Panc1 (cell line): ENCODE data around the gene MPPED1. TPM values are rescaled to one million over a fixed set of nuclear protein-coding genes. Genes with fewer than 3 reads are reported as not detected.

Source experiments
- ATAC-seq: fragments of 200-7000 bp; cut with Tn5 transposase; 2 replicates; pipeline ENCODE4 v1.9.1; 2020; ENCODE audit warnings: mild to moderate bottlenecking, moderate library complexity
- BruUV-seq: library from RNA; stranded (reverse); fragments of 400-500 nt; replicated peaks from 2 replicates; lab custom pipeline; 2021; lab: Mats Ljungman, UMichigan
- CTCF ChIA-PET: fragments of 300-600 bp; sonication (Branson Sonifier 250); formaldehyde crosslinking; loops from one replicate; lab custom pipeline; 2022; ENCODE audit warnings: antibody characterized with exemption; lab: Charles Lee
- POLR2A ChIA-PET: fragments of 300-600 bp; sonication (Branson Sonifier 250); formaldehyde crosslinking; loops from one replicate; lab custom pipeline; 2022; ENCODE audit warnings: antibody characterized with exemption; lab: Charles Lee
- DNase-seq: peaks from one replicate; pipeline ENCODE4 v3.0.0-alpha.2; 2010; ENCODE audit warnings: low read depth, low spot score
- H3K27ac ChIP-seq: 2 replicates; pipeline ENCODE4 v1.5.1; 2011; ENCODE audit warnings: mild to moderate bottlenecking, low read length, inconsistent platforms
- H3K27me3 ChIP-seq: fragments of 200-500 bp; sonication (Bioruptor generic); 2 replicates; pipeline ENCODE4 v1.6.0; 2014; ENCODE audit warnings: low read length, inconsistent platforms; ENCODE audit not compliant: control insufficient read depth, insufficient read depth
- H3K36me3 ChIP-seq: fragments of 200-500 bp; sonication (Bioruptor generic); 2 replicates; pipeline ENCODE4 v1.5.1; 2014; ENCODE audit warnings: inconsistent platforms, mild to moderate bottlenecking, low read length, moderate library complexity; ENCODE audit not compliant: control insufficient read depth, insufficient read depth
- H3K4me1 ChIP-seq: 2 replicates; pipeline ENCODE4 v1.5.1; 2011; ENCODE audit warnings: inconsistent platforms, mild to moderate bottlenecking, low read length, moderate library complexity; ENCODE audit not compliant: control insufficient read depth, insufficient read depth
- H3K4me3 ChIP-seq, 2 experiments: 2 replicates each; pipeline ENCODE4 v1.5.1; 2011 to 2012; ENCODE audit warnings: low read depth in 2 of 2, low read length in 2 of 2, mild to moderate bottlenecking in 2 of 2, inconsistent platforms in 1 of 2, moderate library complexity in 1 of 2
- H3K9me3 ChIP-seq: fragments of 200-500 bp; sonication (Bioruptor generic); 2 replicates; pipeline ENCODE4 v1.5.1; 2014; ENCODE audit warnings: low read depth, mild to moderate bottlenecking, inconsistent platforms, low read length, moderate library complexity; ENCODE audit not compliant: control insufficient read depth, insufficient read depth
- POLR2AphosphoS5 ChIP-seq: IDR thresholded peaks from 2 replicates; pipeline ENCODE4 v1.6.1; 2012; ENCODE audit warnings: mild to moderate bottlenecking, low read depth, low read length, moderate library complexity
- REST ChIP-seq, 2 experiments: IDR thresholded peaks; 2 replicates each; pipeline ENCODE4 v1.6.1; 2011 to 2012; ENCODE audit warnings: low read depth in 2 of 2, control low read depth in 1 of 2, low read length in 1 of 2, mild to moderate bottlenecking in 1 of 2, moderate library complexity in 1 of 2; ENCODE audit not compliant: insufficient read depth in 1 of 2
- SIN3A ChIP-seq: IDR thresholded peaks from 2 replicates; pipeline ENCODE4 v1.6.1; 2012; ENCODE audit warnings: low read depth, mild to moderate bottlenecking, low read length, moderate library complexity, borderline replicate concordance; ENCODE audit not compliant: insufficient read depth
- TCF7L2 ChIP-seq: IDR thresholded peaks from 2 replicates; pipeline ENCODE4 v1.6.1; 2011; ENCODE audit warnings: mild to moderate bottlenecking, low read depth, low read length, inconsistent platforms
- in situ Hi-C: cut with HindIII; loops from 2 replicates; pipeline ENCODE4 v1.10.0; 2016; ENCODE audit warnings: low sequenced_read_pairs, low pct_unique_long_range_greater_than_20kb
- intact Hi-C: fragments of 100-400 bp; cut with micrococcal nuclease; formaldehyde crosslinking; loops from one replicate; pipeline ENCODE4 v1.10.0; 2022; ENCODE audit not compliant: unreplicated experiment
- total RNA-seq: library from RNA; stranded (reverse); gene quantifications from one replicate; pipeline ENCODE4 v1.2.1, GENCODE V29; 2021; ENCODE audit not compliant: unreplicated experiment
- TF ChIP-seq, protein P1 (sequence below): fragments of 450-650 bp; IDR thresholded peaks from 2 replicates; pipeline ENCODE4 v1.5.1; 2017; ENCODE audit warnings: mild to moderate bottlenecking

Gene MPPED1
- total RNA-seq, 1 experiment from 2014 or later = not detected

GRCh38 chr22:43449205-43449830 lies 37.5 kb downstream of the MPPED1 start:
- H3K36me3 ChIP-seq = no peaks in the 10 kb centered on the region
- H3K27ac ChIP-seq = no peak overlapping the region
- ATAC-seq (no peak), DNase-seq (no peak)
- intact Hi-C loops (no loop called here), in situ Hi-C loops (no loop called here)
- TF ChIP-seq POLR2AphosphoS5 (no peak), REST (IDR thresholded peaks at IDR 0.05; ENCODE audit: insufficient read depth in 1 of 2, low read depth in 2 of 2, low read length in 1 of 2) (peak; percentile 77 to 81)
- BruUV-seq = no TSS peak
- no peaks in the 10 kb centered on the region; the same call in 1 of the 2 replicates for H3K4me1 ChIP-seq
- H3K9me3 ChIP-seq = no peaks in the 10 kb centered on the region
- H3K4me3 ChIP-seq = no peak overlapping the region
- no peaks in the 10 kb centered on the region for H3K27me3 ChIP-seq
- ChIA-PET CTCF (no interaction called here), POLR2A (no interaction called here)

GRCh38 chr22:43449831-43450225 lies 38.0 kb downstream of the MPPED1 start:
- Histone ChIP-seq H3K9me3 (no peaks in the 10 kb centered on the region), H3K27me3 (no peaks in the 10 kb centered on the region), H3K36me3 (no peaks in the 10 kb centered on the region), H3K27ac (no peak overlapping the region), H3K4me3 (no peak overlapping the region), H3K4me1 (no peaks in the 10 kb centered on the region; the same call in 1 of the 2 replicates)
- no TSS peak for BruUV-seq
- TF ChIP-seq, protein P1, sequence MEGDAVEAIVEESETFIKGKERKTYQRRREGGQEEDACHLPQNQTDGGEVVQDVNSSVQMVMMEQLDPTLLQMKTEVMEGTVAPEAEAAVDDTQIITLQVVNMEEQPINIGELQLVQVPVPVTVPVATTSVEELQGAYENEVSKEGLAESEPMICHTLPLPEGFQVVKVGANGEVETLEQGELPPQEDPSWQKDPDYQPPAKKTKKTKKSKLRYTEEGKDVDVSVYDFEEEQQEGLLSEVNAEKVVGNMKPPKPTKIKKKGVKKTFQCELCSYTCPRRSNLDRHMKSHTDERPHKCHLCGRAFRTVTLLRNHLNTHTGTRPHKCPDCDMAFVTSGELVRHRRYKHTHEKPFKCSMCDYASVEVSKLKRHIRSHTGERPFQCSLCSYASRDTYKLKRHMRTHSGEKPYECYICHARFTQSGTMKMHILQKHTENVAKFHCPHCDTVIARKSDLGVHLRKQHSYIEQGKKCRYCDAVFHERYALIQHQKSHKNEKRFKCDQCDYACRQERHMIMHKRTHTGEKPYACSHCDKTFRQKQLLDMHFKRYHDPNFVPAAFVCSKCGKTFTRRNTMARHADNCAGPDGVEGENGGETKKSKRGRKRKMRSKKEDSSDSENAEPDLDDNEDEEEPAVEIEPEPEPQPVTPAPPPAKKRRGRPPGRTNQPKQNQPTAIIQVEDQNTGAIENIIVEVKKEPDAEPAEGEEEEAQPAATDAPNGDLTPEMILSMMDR = no peak
- TF ChIP-seq SIN3A = no peak
- no peak for TF ChIP-seq REST (IDR thresholded peaks at IDR 0.05; ENCODE audit: insufficient read depth in 1 of 2, low read depth in 2 of 2, low read length in 1 of 2)
- TF ChIP-seq POLR2AphosphoS5 = no peak
- TF ChIP-seq TCF7L2 = no peak
- ATAC-seq (no peak), DNase-seq (no peak)
- POLR2A ChIA-PET = no interaction called here
- CTCF ChIA-PET = no interaction called here
- in situ Hi-C loops = no loop called here
- intact Hi-C loops = no loop called here
